ENCODE measurements around the gene COPZ1.

COPZ1 gene

DNA sequence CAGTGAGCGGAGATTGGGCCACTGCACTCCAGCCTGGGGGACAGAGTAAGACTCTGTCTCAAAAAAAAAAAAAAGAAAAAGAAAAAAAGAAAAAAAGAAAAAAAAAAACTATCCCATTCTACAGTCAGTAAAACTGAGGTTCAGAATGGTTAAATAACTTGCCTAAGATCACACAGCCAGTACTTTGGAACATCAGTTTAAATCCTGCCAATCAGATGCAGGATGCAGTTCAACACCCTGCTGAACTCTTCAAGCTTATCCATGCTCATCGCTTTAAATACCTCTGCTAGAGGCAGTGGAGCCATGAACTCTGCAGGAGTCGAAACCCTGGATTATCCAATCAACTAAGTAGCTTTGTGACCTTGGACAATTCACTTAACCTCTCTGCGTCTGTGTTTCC is 56.2 kb downstream of the COPZ1 start:
- H3K27ac ChIP-seq (ENCODE audit: low read length), result no peak overlapping the region
- no peaks in the 10 kb centered on the region for H3K79me2 ChIP-seq (ENCODE audit: low read length)
- no peak overlapping the region for H3K4me3 ChIP-seq (ENCODE audit: low read length)
- peaks cover 39% of the 10 kb centered on the region for H3K4me1 ChIP-seq (ENCODE audit: low read length)
- no peak overlapping the region for H3K4me2 ChIP-seq (ENCODE audit: low read length)
- no peak overlapping the region for H3K9ac ChIP-seq (ENCODE audit: low read length)
- TF ChIP-seq, protein P1, sequence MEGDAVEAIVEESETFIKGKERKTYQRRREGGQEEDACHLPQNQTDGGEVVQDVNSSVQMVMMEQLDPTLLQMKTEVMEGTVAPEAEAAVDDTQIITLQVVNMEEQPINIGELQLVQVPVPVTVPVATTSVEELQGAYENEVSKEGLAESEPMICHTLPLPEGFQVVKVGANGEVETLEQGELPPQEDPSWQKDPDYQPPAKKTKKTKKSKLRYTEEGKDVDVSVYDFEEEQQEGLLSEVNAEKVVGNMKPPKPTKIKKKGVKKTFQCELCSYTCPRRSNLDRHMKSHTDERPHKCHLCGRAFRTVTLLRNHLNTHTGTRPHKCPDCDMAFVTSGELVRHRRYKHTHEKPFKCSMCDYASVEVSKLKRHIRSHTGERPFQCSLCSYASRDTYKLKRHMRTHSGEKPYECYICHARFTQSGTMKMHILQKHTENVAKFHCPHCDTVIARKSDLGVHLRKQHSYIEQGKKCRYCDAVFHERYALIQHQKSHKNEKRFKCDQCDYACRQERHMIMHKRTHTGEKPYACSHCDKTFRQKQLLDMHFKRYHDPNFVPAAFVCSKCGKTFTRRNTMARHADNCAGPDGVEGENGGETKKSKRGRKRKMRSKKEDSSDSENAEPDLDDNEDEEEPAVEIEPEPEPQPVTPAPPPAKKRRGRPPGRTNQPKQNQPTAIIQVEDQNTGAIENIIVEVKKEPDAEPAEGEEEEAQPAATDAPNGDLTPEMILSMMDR (IDR thresholded peaks at IDR 0.05; ENCODE audit: low read depth, low read length), result no peak
- no peak for TF ChIP-seq EZH2phosphoT487 (IDR thresholded peaks at IDR 0.05; ENCODE audit: low read depth)
- no peak overlapping the region for H2AFZ ChIP-seq (ENCODE audit: low read depth, low read length)
- H3K36me3 ChIP-seq (replicated peaks; ENCODE audit: low read depth, low read length), result no peaks in the 10 kb centered on the region
- 0 out of 2 replicates have a peak, but pooled peaks cover 3% of the 10 kb centered on the region for H4K20me1 ChIP-seq (ENCODE audit: insufficient read depth, low read length)
- no peaks in the 10 kb centered on the region for H3K27me3 ChIP-seq (ENCODE audit: low read depth, low read length)
- no peaks in the 10 kb centered on the region for H3K9me3 ChIP-seq (ENCODE audit: insufficient read depth, low read length)

DNA sequence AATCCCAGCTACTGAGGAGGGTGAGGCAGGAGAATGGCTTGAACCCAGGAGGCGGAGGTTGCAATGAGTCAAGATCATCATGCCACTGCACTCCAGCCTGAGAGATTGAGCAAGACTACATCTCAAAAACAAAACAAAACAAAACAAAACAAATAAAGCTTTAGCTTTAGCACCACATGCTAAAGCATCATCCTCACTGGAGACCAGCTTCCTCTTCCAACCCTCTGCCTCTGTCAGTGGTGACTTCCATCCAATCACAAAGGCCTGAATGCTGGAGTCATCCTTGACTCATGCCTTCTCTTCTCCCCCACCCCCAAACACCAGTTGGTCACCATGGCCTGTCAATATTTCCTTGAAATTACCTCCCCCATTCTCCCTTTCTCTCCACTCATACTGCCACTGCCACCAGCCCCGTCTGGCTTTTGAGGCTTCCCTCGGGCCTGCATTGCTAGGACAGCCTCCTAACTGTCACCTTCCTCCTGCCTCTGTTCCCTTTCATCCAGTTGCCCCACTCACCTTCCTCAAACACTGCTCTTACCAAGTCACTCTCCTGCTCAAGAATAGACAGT is 58.2 kb downstream of the COPZ1 start:
- no peak overlapping the region for H3K4me2 ChIP-seq (ENCODE audit: low read length)
- H3K36me3 ChIP-seq (replicated peaks; ENCODE audit: low read depth, low read length), result no peaks in the 10 kb centered on the region

DNA sequence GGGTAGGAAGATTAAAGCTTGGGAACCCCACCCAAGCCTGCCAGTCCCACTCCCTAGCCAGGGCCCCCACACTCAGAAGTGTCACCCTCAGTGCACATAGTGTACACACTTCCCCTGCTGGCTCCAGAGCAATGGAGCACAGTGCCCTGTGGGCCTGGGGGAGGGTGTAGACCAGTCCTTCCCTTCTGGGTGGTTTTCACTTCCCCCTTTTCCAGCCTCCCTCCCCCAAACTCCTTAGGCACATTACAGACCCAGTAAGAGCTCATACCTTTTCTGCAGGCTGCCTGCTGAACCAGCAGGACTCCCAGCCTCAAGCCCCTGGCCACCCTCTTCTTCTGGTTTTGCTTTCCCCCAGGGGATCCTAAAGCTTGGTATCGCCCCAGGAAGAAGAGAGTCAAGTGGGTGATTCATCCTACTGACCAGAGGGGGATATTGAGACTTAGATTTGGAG is 59.7 kb downstream of the COPZ1 start, which contains the start of gene ZNF385A:
Gene ZNF385A (minus strand): TSS at position 143 of the 451 bp plus-strand sequence. CDS start 219 bp downstream, outside the sequence.
- Histone ChIP-seq H4K20me1 (ENCODE audit: insufficient read depth, low read length) (no peaks in the 10 kb centered on the region), H3K9me3 (ENCODE audit: insufficient read depth, low read length) (no peaks in the 10 kb centered on the region), H3K27me3 (ENCODE audit: low read depth, low read length) (no peaks in the 10 kb centered on the region), H3K79me2 (ENCODE audit: low read length) (no peaks in the 10 kb centered on the region), H3K27ac (ENCODE audit: low read length) (peak within 1 kb of the TSS; percentile 60), H3K4me3 (ENCODE audit: low read length) (peak within 1 kb of the TSS; percentile 50), H2AFZ (ENCODE audit: low read depth, low read length) (no peak within 1 kb of the TSS), H3K4me1 (ENCODE audit: low read length) (peaks cover 43% of the 10 kb centered on the region), H3K4me2 (ENCODE audit: low read length) (peak within 1 kb of the TSS; percentile 83), H3K36me3 (replicated peaks; ENCODE audit: low read depth, low read length) (no peaks in the 10 kb centered on the region), H3K9ac (ENCODE audit: low read length) (peak within 1 kb of the TSS; percentile 46; the same call in 1 of the 2 replicates)
- TF ChIP-seq EZH2phosphoT487 (IDR thresholded peaks at IDR 0.05; ENCODE audit: low read depth), result no peak
- TF ChIP-seq, protein P1 (IDR thresholded peaks at IDR 0.05; ENCODE audit: low read depth, low read length), result no peak

More for the DNA sequence above, 58.2 kb downstream of the COPZ1 start:
- Histone ChIP-seq H3K27ac (ENCODE audit: low read length) (no peak overlapping the region), H3K9me3 (ENCODE audit: insufficient read depth, low read length) (no peaks in the 10 kb centered on the region), H3K4me1 (ENCODE audit: low read length) (peaks cover 53% of the 10 kb centered on the region), H3K27me3 (ENCODE audit: low read depth, low read length) (no peaks in the 10 kb centered on the region), H3K4me3 (ENCODE audit: low read length) (no peak overlapping the region), H2AFZ (ENCODE audit: low read depth, low read length) (no peak overlapping the region), H3K79me2 (ENCODE audit: low read length) (no peaks in the 10 kb centered on the region), H4K20me1 (ENCODE audit: insufficient read depth, low read length) (0 out of 2 replicates have a peak, but pooled peaks cover 3% of the 10 kb centered on the region), H3K9ac (ENCODE audit: low read length) (no peak overlapping the region)
- TF ChIP-seq, protein P1 (IDR thresholded peaks at IDR 0.05; ENCODE audit: low read depth, low read length), result no peak
- TF ChIP-seq EZH2phosphoT487 (IDR thresholded peaks at IDR 0.05; ENCODE audit: low read depth), result no peak

DNA sequence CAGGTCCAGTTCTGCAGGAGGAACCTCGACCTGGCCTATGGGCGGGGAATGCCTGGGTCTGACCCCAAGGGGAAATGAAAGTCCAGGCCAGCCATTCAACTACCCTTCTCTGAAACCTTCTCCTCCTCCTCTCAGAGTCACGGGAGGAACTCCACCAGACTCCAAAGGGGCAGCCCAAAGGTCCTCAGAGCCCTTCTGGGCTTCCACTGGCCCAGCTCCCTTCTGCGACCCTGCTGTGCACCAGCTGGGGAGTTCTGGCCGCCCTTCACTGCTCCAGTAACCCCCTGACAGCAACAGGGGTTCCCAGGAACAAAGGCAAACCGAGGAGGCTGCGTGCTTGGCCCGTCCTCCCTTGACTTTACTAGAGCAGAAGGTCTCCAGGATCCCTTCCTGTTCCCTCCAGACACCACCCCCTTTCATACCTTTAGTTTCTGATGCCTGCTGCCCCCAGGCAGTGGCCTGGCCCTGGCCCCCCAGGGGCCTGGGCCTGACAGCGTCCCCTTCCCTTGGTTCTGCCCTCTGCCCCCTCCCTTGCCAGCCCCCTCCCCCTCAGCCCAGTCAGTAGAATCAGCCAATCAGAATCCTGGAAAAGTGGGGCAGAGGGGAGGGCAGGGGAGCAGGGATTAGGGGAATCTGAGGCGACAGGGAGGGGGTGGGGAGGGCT is 60.5 kb downstream of the COPZ1 start:
- Histone ChIP-seq H3K36me3 (replicated peaks; ENCODE audit: low read depth, low read length) (no peaks in the 10 kb centered on the region), H3K4me2 (ENCODE audit: low read length) (peak overlapping the region; percentile 83), H3K27ac (ENCODE audit: low read length) (peak overlapping the region; percentile 60), H4K20me1 (ENCODE audit: insufficient read depth, low read length) (no peaks in the 10 kb centered on the region), H3K27me3 (ENCODE audit: low read depth, low read length) (no peaks in the 10 kb centered on the region), H3K9ac (ENCODE audit: low read length) (peak overlapping the region; percentile 46; the same call in 1 of the 2 replicates), H2AFZ (ENCODE audit: low read depth, low read length) (no peak overlapping the region), H3K4me1 (ENCODE audit: low read length) (peaks cover 44% of the 10 kb centered on the region), H3K79me2 (ENCODE audit: low read length) (no peaks in the 10 kb centered on the region), H3K9me3 (ENCODE audit: insufficient read depth, low read length) (no peaks in the 10 kb centered on the region), H3K4me3 (ENCODE audit: low read length) (peak overlapping the region; percentile 50)
- TF ChIP-seq EZH2phosphoT487 (IDR thresholded peaks at IDR 0.05; ENCODE audit: low read depth), result no peak
- TF ChIP-seq, protein P1 (IDR thresholded peaks at IDR 0.05; ENCODE audit: low read depth, low read length), result no peak

All from OCI-LY3 (cell line).